DND-41 (cell line): Measurements from ENCODE around the gene HTRA1.

Experiments used
- ATAC-seq: fragments of 200-7000 bp; cut with Tn5 transposase; 3 replicates; pipeline ENCODE4 v1.9.1; 2021; ENCODE audit warnings: low read depth; ENCODE audit not compliant: insufficient read depth
- DNase-seq: peaks from one replicate; pipeline ENCODE4 v3.0.0-alpha.2; 2020
- H2AFZ ChIP-seq: 2 replicates; pipeline ENCODE4 v1.6.0; 2012; ENCODE audit warnings: low read depth, low read length
- H3K27ac ChIP-seq: 2 replicates; pipeline ENCODE4 v1.5.1; 2012; ENCODE audit warnings: low read length, inconsistent platforms
- H3K27me3 ChIP-seq: fragments of 200-600 bp; sonication (generic); 2 replicates; pipeline ENCODE4 v1.6.0; 2012; ENCODE audit warnings: low read length, mild to moderate bottlenecking, inconsistent platforms; ENCODE audit not compliant: insufficient read depth, poor library complexity
- H3K36me3 ChIP-seq: 2 replicates; pipeline ENCODE4 v1.5.1; 2012; ENCODE audit warnings: low read length, inconsistent platforms; ENCODE audit not compliant: insufficient read depth
- H3K4me1 ChIP-seq: 2 replicates; pipeline ENCODE4 v1.5.1; 2012; ENCODE audit warnings: mild to moderate bottlenecking, low read length; ENCODE audit not compliant: insufficient read depth
- H3K4me2 ChIP-seq: 2 replicates; pipeline ENCODE4 v1.6.0; 2012; ENCODE audit warnings: mild to moderate bottlenecking, moderate library complexity, low read length, inconsistent platforms; ENCODE audit not compliant: insufficient read depth
- H3K4me3 ChIP-seq, 2 experiments: fragments of 200-600 bp in 1 of 2; shearing (Covaris generic) in 1 of 2; 2 replicates each; pipeline ENCODE4 v1.5.1; 2012 to 2016; ENCODE audit warnings: inconsistent platforms in 2 of 2, low read length in 2 of 2, mild to moderate bottlenecking in 2 of 2, low read depth in 1 of 2, moderate library complexity in 1 of 2
- H3K79me2 ChIP-seq: 2 replicates; pipeline ENCODE4 v1.6.0; 2012; ENCODE audit warnings: low read length, inconsistent platforms; ENCODE audit not compliant: insufficient read depth
- H3K9ac ChIP-seq: 2 replicates; pipeline ENCODE4 v1.6.0; 2012; ENCODE audit warnings: low read depth, mild to moderate bottlenecking, inconsistent platforms, low read length, moderate library complexity
- H3K9me3 ChIP-seq: 2 replicates; pipeline ENCODE4 v1.5.1; 2012; ENCODE audit warnings: low read length, moderate library complexity, mild to moderate bottlenecking, inconsistent platforms; ENCODE audit not compliant: insufficient read depth, severe bottlenecking
- H4K20me1 ChIP-seq: 2 replicates; pipeline ENCODE4 v1.6.0; 2012; ENCODE audit warnings: low read length; ENCODE audit not compliant: insufficient read depth
- EZH2 ChIP-seq: IDR thresholded peaks from 3 replicates; pipeline ENCODE4 v1.6.1; 2012; ENCODE audit warnings: borderline replicate concordance, low read depth, mild to moderate bottlenecking, moderate library complexity, low read length, inconsistent platforms; ENCODE audit not compliant: severe bottlenecking
- TF ChIP-seq, protein P1 (sequence below): IDR thresholded peaks from 2 replicates; pipeline ENCODE4 v1.5.1; 2012; ENCODE audit warnings: borderline replicate concordance, low read length, moderate library complexity, mild to moderate bottlenecking; ENCODE audit not compliant: poor library complexity, severe bottlenecking; ENCODE audit errors: extremely low read depth

Gene HTRA1

DNA sequence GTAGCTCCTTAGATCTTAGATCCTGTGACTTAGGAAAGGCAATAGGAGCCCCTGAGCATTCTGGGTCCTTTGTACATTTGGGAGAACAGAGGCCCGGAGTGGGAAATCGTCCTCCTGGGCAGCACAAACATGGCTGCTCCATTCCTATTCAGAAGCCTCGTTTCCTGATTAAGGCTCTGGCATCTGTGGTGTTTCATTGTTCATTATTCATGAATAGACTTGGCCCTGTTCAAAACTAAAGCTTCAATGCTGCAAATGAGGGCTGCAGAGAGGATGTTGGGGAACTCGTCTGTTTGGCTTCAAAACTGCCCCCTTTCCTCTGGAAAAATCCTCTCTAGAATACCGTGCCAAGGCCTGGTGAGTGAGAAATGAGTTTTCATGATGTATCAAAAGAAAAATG, 3.4 kb upstream of the HTRA1 start:
- H3K9me3 ChIP-seq, result no peaks in the 10 kb centered on the region
- no peaks in the 10 kb centered on the region for H4K20me1 ChIP-seq
- TF ChIP-seq, protein P1, sequence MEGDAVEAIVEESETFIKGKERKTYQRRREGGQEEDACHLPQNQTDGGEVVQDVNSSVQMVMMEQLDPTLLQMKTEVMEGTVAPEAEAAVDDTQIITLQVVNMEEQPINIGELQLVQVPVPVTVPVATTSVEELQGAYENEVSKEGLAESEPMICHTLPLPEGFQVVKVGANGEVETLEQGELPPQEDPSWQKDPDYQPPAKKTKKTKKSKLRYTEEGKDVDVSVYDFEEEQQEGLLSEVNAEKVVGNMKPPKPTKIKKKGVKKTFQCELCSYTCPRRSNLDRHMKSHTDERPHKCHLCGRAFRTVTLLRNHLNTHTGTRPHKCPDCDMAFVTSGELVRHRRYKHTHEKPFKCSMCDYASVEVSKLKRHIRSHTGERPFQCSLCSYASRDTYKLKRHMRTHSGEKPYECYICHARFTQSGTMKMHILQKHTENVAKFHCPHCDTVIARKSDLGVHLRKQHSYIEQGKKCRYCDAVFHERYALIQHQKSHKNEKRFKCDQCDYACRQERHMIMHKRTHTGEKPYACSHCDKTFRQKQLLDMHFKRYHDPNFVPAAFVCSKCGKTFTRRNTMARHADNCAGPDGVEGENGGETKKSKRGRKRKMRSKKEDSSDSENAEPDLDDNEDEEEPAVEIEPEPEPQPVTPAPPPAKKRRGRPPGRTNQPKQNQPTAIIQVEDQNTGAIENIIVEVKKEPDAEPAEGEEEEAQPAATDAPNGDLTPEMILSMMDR, result no peak
- no peak for TF ChIP-seq EZH2
- H3K27me3 ChIP-seq, result peaks cover 5% of the 10 kb centered on the region
- H3K79me2 ChIP-seq, result no peaks in the 10 kb centered on the region
- no peak overlapping the region for H2AFZ ChIP-seq
- no peak for ATAC-seq
- no peak overlapping the region for H3K9ac ChIP-seq
- no peak overlapping the region for H3K4me2 ChIP-seq
- no peak overlapping the region for H3K4me3 ChIP-seq
- H3K4me1 ChIP-seq, result no peaks in the 10 kb centered on the region
- DNase-seq, result no peak
- no peak overlapping the region for H3K27ac ChIP-seq
- no peaks in the 10 kb centered on the region for H3K36me3 ChIP-seq

DNA sequence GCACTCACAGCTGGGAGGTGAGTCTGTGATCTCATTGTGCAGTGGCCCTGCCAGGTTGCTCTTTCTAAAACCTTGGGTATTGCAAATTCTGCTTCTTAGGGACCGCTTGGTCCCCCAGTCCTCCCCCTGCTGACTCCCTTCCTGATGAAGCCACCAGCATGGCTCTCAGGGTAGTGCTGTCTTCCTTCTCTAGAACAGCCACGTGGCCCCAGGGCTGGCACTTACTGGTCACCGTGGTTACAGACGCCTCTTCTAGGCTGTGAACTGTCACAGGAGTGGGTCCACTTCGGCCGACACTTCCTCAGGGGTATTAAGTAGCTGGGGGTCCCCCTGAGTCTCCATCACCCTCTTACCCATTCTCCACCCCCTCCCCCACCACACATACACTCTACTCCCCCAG, 2.7 kb upstream of the HTRA1 start:
- TF ChIP-seq, protein P1, result no peak
- no peak for TF ChIP-seq EZH2
- DNase-seq (no peak), ATAC-seq (no peak)
- no peak overlapping the region for H3K4me3 ChIP-seq
- H3K79me2 ChIP-seq, result no peaks in the 10 kb centered on the region
- H2AFZ ChIP-seq, result no peak overlapping the region
- peaks cover 5% of the 10 kb centered on the region for H3K27me3 ChIP-seq
- no peak overlapping the region for H3K9ac ChIP-seq
- no peak overlapping the region for H3K4me2 ChIP-seq
- H3K27ac ChIP-seq, result no peak overlapping the region
- no peaks in the 10 kb centered on the region for H3K36me3 ChIP-seq
- H4K20me1 ChIP-seq, result no peaks in the 10 kb centered on the region
- no peaks in the 10 kb centered on the region for H3K9me3 ChIP-seq
- H3K4me1 ChIP-seq, result no peaks in the 10 kb centered on the region

DNA sequence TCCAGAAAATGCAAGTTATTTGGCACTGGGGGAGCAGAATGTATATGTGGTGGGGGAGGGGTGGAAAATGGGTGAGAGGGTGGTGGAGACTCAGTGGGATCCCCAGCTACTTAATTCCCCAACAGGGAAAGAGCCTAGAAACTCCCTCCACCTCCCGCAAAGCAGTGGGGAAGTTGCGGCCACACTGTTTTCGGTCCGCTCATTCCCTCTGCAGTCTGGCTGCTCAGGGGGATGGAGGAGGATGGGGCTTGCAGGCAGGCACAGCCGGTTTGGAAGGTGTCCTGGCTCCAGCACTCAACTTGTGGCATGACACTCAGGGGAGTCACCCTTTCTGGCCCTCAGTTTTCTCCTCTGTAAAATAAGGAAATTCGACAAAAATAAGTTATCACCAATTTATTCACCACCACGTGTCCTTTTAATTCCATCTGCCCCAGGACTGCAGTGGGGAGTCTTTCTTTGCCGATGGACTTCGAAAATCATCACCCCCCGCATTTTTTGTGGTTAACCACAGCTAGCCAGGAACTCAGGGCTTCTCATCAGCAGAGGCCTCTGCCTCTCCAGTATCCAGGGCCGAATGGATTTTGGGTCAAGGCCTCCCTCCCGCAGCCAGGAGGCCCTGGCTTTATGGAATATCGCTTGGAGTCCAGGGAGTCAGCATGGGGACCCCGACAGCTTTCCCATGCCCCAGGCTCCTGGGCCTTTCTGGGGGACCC, 1.6 kb upstream of the HTRA1 start:
- peaks cover 5% of the 10 kb centered on the region for H3K27me3 ChIP-seq
- no peak overlapping the region for H2AFZ ChIP-seq
- no peaks in the 10 kb centered on the region for H3K36me3 ChIP-seq
- no peak for DNase-seq
- H3K4me2 ChIP-seq, result no peak overlapping the region
- no peak for ATAC-seq
- H3K9me3 ChIP-seq, result no peaks in the 10 kb centered on the region
- H4K20me1 ChIP-seq, result no peaks in the 10 kb centered on the region
- H3K79me2 ChIP-seq, result no peaks in the 10 kb centered on the region
- H3K9ac ChIP-seq, result no peak overlapping the region
- H3K27ac ChIP-seq, result no peak overlapping the region
- no peak overlapping the region for H3K4me3 ChIP-seq
- no peak for TF ChIP-seq EZH2
- TF ChIP-seq, protein P1, result no peak
- H3K4me1 ChIP-seq, result no peaks in the 10 kb centered on the region
